Activated CD4-positive, alpha-beta T cell treated with anti-CD3 and anti-CD28 coated beads for 48 hours (primary cell): ENCODE results near the gene IFNL1.
"Not testable (repeated sequence)": the region's sequence is repeated elsewhere in the genome, so short reads cannot be mapped to it uniquely, and the experiment has no call there.

ENCODE experiments used
- DNase-seq: peaks from one replicate; pipeline ENCODE4 v3.0.0-alpha.2; 2020

Gene IFNL1

DNA sequence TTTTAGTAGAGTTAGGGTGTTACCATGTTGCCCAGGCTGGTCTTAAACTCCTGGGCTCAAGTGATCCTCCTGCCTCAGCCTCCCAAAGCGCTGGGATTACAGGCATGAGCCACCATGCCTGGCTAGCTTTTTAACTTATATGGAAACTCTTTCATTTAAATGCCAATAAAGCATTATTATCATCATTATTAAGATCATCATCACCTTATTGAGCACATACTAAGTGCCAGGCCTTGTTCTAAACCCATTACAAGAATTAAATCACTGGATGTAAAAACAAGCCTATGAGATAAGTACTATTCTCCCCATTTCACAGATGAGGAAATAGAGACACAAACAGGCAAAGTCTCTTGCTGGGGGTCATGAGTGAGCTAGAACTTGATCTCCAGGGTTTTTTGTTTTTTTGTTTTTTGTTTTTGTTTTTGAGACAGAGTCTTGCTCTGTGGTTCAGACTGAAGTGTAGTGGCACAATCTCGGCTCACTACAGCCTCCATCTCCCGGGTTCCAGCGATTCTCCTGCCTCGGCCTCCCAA, 38.3 kb downstream of the IFNL1 start:
- DNase-seq = no peak

DNA sequence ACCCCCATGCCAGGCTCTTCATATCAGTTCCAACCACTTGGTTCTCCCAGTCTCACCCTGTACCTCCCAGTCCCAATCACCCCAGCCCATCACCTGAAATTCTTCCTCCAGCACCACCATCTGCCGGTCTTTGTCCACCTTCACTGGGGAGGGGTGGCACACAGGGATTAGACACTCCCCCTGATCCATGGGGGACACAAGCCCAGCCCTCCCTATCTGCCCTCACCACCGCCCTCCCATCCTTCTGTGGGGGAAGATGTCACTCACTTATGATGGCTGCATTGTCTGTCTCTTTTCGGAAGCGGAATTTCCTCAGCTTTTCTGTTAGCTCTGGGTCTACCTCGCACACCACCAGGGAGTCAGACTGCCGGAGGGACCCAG, 39.0 kb downstream of the IFNL1 start:
- peak; percentile 47 for DNase-seq

DNA sequence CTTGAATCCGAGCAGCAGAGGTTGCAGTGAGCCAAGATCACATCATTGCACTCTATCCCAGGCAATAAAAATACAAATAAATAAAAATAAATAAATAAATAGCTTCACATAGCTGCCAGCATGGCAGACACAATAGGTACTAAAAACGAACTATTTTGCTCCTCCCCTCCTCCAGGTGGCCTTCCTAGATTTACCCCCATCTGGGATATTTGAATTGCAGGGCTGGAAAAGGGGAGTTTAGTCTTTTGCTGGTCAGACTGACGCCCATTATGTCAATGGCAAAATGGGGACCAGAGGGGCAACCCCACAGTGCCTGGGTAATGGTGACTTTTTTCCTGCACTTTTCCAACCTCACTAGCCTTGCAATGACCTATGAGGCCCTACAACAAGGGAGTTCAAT, 40.3 kb downstream of the IFNL1 start:
- DNase-seq = no peak

DNA sequence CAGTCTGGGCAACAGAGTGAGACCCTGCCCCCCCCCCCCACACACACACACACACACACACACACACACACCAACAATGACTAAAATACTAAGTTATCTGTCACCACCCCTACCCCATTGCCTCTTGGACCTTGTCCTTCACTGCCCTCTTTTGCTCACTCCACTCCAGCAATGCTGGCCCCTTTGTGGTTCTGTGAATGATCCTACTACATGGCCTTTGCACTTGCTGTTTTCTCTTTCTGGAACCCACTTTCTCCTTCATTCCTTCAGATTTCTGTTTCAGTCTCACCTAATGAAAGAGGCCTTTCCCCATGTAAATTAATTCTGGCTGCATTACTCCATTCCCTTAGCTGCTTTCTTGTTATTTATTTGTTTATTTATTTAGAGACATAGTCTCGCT, 43.5 kb downstream of the IFNL1 start:
- no peak for DNase-seq

DNA sequence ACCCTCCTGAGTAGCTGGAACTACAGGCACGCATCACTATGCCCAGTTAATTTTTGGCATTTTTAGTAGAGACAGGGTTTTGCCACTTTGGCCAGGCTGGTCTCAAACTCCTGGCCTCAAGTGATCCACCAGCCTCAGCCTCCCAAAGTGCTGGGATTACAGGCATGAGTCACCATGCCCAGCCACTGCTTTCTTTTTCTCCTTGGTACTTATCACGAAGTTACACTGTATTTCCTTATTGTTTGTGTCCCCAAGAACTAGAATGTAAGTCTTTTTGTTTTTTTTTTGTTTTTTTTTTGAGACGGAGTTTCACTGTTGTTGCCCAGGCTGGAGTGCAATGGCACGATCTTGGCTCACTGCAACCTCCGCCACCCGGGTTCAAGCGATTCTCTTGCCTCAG, 43.9 kb downstream of the IFNL1 start:
- DNase-seq = not testable (repeated sequence)

DNA sequence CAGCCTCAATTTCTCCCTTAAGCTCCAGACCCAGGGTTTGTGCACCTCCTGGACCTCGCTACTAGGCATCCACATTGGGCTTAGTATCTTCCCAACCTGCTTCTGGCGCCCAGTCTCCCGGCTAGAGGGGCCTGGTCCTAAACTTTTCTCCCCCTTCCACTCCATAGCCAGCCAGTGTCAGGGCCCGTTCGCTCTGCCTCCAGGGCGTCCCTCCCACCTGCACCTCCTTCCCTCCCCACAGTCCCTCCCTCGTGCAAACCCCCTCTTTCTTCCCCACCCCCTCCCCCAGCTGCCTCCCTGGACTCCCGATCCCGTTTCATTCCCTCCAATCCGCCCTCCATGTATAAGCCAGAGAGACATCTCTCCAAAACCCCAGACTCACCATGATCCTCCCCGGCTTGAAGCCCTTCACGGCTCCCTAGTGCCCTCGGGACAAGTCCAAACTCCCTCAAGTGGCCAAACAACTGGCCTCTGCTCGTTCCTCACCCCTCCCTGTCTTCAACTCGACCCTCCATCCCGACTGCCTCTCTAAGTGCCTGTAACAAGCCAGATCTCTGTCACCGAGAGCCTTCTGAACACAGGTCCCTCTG, 45.0 kb downstream of the IFNL1 start:
- DNase-seq = peak; percentile 28

DNA sequence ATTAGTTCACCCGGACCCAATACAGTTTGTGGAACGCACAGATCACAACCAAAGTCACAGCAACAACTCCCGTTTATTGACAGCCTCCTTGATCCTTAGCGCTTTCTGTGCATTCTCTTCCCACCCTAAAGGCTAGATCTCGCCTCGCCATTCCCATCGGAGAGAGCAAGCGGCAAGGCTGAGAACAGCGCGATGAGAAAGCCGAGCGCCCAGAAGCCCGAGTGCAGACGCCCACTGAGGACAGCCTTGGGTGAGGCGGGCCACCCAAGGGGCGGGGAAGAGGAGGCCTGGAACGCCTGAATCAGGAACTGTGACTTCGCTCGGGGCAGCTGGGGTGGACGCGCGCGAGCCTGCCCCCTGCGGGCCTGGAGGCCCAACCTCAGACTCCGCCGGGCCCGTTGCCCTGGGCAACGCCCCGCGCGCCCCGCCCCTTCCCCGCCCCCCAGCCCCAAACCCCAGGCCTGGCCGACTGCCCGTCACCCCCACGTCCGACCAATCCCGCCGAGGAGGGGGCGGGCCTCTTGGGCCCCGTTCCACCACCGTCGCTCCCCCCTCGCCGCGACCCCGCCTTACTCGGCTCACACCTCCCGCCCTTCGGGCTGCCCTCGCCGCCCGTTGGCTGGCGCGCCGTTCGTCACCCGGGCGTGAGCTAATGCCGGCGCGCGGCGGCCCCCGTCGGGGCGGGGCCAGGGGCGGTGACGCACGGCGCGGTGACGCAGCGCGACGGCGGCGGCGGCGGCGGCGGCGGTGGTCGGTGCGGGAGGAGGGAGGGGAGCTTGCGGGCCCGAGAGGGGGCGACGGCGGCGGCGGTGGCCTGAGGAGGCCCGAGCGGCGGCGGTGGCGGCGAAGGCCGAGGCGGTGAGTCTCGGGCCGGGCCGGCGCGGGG, 45.8 kb downstream of the IFNL1 start, which contains the start of gene SAMD4B:
SAMD4B (plus strand) TSS at position 703 of the 886 bp plus-strand sequence. CDS start 14,473 bp downstream, outside the sequence.
- peak; percentile 99 for DNase-seq

DNA sequence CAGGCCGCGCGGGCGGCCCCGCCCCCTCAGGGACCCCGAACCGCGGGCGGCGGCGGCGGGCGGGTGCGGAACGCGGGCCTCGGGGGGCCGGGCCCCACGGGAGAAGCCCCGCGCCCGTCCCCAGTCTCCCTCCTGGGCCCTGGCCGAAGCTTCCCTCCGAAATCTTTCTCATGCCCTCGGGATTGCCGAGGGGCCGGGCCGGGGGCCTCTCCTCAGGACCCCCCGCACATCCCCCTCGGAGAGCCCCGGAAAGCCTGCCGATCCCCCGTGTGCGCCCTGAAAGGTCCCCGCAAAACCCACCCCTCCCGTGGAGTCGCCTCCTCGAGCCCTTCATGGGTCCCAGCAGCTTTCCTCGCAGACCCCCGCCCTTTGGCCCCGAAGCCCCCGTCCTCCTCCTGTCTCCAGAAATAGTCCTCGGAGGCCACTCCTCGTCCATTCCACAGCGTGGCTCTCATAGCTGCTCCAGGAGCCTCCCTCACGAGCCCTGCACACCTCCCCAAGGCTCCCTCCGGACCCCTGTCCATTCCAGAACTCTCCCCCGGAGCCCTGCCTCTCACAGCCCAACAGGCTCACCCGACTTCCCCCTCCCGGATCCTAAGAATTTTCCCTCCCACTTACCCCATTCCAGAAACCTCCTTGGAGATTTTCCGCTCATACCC, 46.6 kb downstream of the IFNL1 start:
- peak; percentile 12 for DNase-seq

DNA sequence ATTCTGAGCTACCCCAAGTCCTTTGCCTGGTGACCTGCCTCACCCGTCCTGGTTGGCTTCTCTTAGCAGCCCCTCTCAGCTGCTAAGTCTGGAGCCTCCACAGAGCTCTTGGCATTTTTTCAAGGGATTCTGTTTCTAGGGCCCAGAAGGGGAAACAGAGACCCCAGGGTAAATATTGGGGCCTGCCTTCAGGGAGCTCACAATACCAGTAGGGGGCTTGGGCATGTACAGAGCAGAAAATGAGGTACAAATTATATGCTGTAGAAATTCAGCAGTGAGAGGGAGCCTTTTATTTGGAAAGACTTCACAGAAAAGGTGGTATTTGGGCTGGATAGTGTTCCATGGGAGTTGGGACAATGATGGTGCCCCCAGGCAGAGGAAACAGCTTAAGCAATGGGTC, 49.7 kb downstream of the IFNL1 start:
- DNase-seq = no peak

DNA sequence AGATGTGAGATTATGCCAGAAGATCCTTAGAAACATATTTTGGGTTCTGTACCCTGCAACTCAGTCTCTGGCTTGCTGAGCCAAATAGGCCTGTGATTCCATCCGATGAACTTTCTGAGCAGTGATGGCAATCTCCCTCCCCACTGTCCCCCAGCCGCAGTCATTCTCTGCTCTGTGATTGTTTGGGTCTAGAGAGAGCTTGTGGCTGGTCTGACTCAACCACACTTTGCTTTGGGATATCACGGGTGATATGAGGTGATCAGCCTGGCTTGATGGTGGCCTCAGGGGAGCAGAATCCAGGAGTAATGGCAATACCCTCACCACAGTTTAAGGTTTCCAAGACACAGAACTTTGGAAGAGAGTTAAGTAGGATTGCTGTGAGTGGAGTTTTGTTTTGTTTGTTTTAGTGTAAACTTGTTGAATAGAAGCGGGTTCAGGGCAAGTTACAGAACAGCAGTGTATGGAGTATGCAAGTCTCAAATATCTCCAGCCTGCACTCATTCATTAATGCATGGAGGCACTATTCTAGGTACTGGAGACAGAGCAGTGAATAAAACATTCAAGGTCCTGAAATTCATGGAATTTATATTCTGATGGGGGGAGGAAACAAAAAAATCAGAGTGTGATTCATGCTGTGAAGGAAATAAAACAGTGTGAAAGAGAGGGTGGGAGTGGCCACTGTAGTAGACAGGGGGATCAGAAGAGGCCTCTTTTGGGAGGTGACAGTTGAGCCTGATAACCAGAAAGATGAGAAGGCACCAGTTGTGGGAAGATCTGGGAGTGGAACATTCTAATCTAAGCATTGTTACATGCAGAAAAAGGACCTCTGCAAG, 51.3 kb downstream of the IFNL1 start:
- peak; percentile 17 for DNase-seq
